Spleen (tissue), 7 donors: Measurements from ENCODE around the gene AHCTF1.

ENCODE experiments used
- POLR2A ChIP-seq, 3 donors: fragments of 450-650 bp; IDR thresholded peaks; one replicate each; pipeline ENCODE4 v1.5.1; 2017; ENCODE audit warnings: antibody characterized with exemption in 3 of 3, mild to moderate bottlenecking in 1 of 3
- POLR2AphosphoS5 ChIP-seq, 3 donors: sonication (generic); formaldehyde crosslinking; IDR thresholded peaks; one replicate each; pipeline ENCODE4 v1.5.1; 2017; ENCODE audit warnings: antibody characterized with exemption in 3 of 3
- TF ChIP-seq, protein P1 (sequence below), 11 experiments: fragments of 200-600 bp in 7 of 11; fragments of 450-650 bp in 4 of 11; sonication (generic) in 4 of 11; IDR thresholded peaks in 8 of 11; conservative IDR thresholded peaks in 3 of 11; 1 replicate in 7 of 11; 2 replicates in 4 of 11; pipeline versions ENCODE4 v1.4.0 to v1.8.0; 2016 to 2021; ENCODE audit warnings: antibody characterized with exemption in 11 of 11, inconsistent platforms in 4 of 11, mild to moderate bottlenecking in 1 of 11
- donor health status: DM: no; HTN: no; CAD: no; lungs with moderate emphysema.
- donor health status: DM: no; HTN: no; CAD: no.
- donor health status: DM: no; HTN: no; CAD: no.

DNA sequence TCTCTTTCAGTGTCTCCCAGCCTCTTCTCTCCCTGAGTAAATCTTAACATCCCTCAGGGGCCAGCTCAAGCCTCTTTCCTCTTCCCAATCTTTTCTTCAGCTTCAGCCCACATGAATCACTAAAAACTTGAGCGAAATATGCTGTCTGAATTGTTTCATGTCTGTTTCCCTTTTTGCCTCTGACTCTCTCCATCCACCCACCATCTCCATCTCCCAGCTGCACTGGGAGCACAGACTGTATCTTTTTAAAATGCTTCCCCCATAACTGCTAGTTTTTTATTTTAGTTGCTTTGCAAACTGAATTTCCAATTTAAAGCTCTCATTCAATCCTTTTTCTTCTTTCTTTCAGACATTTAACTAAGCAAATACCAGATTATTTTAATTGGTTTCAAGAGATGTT, 3.0 kb upstream of the AHCTF1 start:
- TF ChIP-seq, protein P1, sequence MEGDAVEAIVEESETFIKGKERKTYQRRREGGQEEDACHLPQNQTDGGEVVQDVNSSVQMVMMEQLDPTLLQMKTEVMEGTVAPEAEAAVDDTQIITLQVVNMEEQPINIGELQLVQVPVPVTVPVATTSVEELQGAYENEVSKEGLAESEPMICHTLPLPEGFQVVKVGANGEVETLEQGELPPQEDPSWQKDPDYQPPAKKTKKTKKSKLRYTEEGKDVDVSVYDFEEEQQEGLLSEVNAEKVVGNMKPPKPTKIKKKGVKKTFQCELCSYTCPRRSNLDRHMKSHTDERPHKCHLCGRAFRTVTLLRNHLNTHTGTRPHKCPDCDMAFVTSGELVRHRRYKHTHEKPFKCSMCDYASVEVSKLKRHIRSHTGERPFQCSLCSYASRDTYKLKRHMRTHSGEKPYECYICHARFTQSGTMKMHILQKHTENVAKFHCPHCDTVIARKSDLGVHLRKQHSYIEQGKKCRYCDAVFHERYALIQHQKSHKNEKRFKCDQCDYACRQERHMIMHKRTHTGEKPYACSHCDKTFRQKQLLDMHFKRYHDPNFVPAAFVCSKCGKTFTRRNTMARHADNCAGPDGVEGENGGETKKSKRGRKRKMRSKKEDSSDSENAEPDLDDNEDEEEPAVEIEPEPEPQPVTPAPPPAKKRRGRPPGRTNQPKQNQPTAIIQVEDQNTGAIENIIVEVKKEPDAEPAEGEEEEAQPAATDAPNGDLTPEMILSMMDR (IDR thresholded peaks at IDR 0.05 in 8 of 11, conservative IDR thresholded peaks at IDR 0.05 in 3 of 11) = no peak
- TF ChIP-seq POLR2AphosphoS5 (IDR thresholded peaks at IDR 0.05) (no peak), POLR2A (IDR thresholded peaks at IDR 0.05) (no peak)
